HepG2 (cell line): Measurements from ENCODE around the gene PIGZ. TPM values are rescaled to one million over a fixed set of nuclear protein-coding genes. Genes with fewer than 3 reads are reported as not detected.

Experiments used
- ATAC-seq: fragments of 200-7000 bp; cut with Tn5 transposase; 3 replicates; pipeline ENCODE4 v1.9.1; 2020; ENCODE audit warnings: mild to moderate bottlenecking, moderate library complexity
- BruUV-seq: library from RNA; stranded (reverse); fragments of 400-500 nt; replicated peaks from 2 replicates; lab custom pipeline; 2021; lab: Mats Ljungman, UMichigan
- CTCF ChIA-PET: fragments of 300-600 bp; formaldehyde crosslinking; extraction: SDS; loops from one replicate; lab custom pipeline; 2021; ENCODE audit warnings: low total read pairs, inconsistent platforms, low intra/inter-chr PET ratio; lab: Yijun Ruan, JAX
- POLR2A ChIA-PET: fragments of 350-600 bp; sonication (Branson Sonifier 250); formaldehyde crosslinking; loops from one replicate; lab custom pipeline; 2020; ENCODE audit warnings: antibody characterized with exemption, inconsistent platforms; lab: Yijun Ruan, JAX
- DNase-seq: peaks from one replicate; pipeline ENCODE4 v3.0.0-alpha.2; 2015; ENCODE audit warnings: low spot score
- FAIRE-seq: peaks from 3 replicates; lab custom pipeline; 2011; peaks lifted over from hg19 to GRCh38; lab: Jason Lieb, UNC
- H2AFZ ChIP-seq: one replicate; pipeline ENCODE4 v1.6.1; 2011; ENCODE audit warnings: low read length, inconsistent platforms
- H3K27ac ChIP-seq: fragments of 300-600 bp; 3 replicates; pipeline ENCODE4 v1.8.0; 2011; ENCODE audit warnings: mixed run types, mild to moderate bottlenecking, mixed read lengths, low read length, inconsistent platforms; ENCODE audit not compliant: insufficient read depth; ENCODE audit errors: extremely low read length
- H3K27me3 ChIP-seq, 2 experiments: fragments of 200-600 bp in 1 of 2; 2 replicates in 1 of 2; 3 replicates in 1 of 2; pipeline versions ENCODE4 v1.6.0 to v1.8.0; 2011; ENCODE audit warnings: low read length in 2 of 2, mild to moderate bottlenecking in 2 of 2, moderate library complexity in 2 of 2, inconsistent platforms in 1 of 2; ENCODE audit not compliant: insufficient read depth in 2 of 2, control insufficient read depth in 1 of 2
- H3K36me3 ChIP-seq, 2 experiments: fragments of 200-600 bp in 1 of 2; replicated peaks in 1 of 2; 2 replicates in 1 of 2; 3 replicates in 1 of 2; pipeline versions ENCODE4 v1.5.1 to v1.8.0; 2011; ENCODE audit warnings: low read length in 2 of 2, inconsistent platforms in 1 of 2; ENCODE audit not compliant: insufficient read depth in 2 of 2, control insufficient read depth in 1 of 2
- H3K4me1 ChIP-seq: 2 replicates; pipeline ENCODE4 v1.5.1; 2012; ENCODE audit warnings: low read length, inconsistent platforms; ENCODE audit not compliant: insufficient read depth
- H3K4me2 ChIP-seq: 2 replicates; pipeline ENCODE4 v1.6.0; 2011; ENCODE audit warnings: low read depth, low read length, inconsistent platforms
- H3K4me3 ChIP-seq, 3 experiments: fragments of 200-600 bp in 1 of 3; sonication (generic), shearing (Covaris generic) in 1 of 3; replicated peaks in 1 of 3; 2 replicates each; pipeline ENCODE4 v1.5.1; 2011 to 2016; ENCODE audit warnings: low read length in 3 of 3, inconsistent platforms in 2 of 3, low read depth in 2 of 3, mild to moderate bottlenecking in 2 of 3, control low read depth in 1 of 3, mixed read lengths in 1 of 3; ENCODE audit not compliant: insufficient read depth in 1 of 3
- H3K79me2 ChIP-seq: one replicate; pipeline ENCODE4 v1.6.1; 2011; ENCODE audit warnings: low read length, inconsistent platforms; ENCODE audit not compliant: insufficient read depth
- H3K9ac ChIP-seq: 2 replicates; pipeline ENCODE4 v1.6.0; 2011; ENCODE audit warnings: mild to moderate bottlenecking, low read depth, low read length, inconsistent platforms; ENCODE audit not compliant: insufficient read depth
- H3K9me3 ChIP-seq: 2 replicates; pipeline ENCODE4 v1.5.1; 2012; ENCODE audit warnings: mild to moderate bottlenecking, low read length
- H4K20me1 ChIP-seq: 2 replicates; pipeline ENCODE4 v1.6.0; 2011; ENCODE audit warnings: inconsistent platforms, mild to moderate bottlenecking, low read length, moderate library complexity; ENCODE audit not compliant: insufficient read depth
- FOSL2 ChIP-seq: sonication (generic); formaldehyde crosslinking; IDR thresholded peaks from 2 replicates; pipeline ENCODE4 v1.4.0; 2020; ENCODE audit warnings: missing genetic modification reagents
- HOXA3 ChIP-seq: sonication (generic); formaldehyde crosslinking; IDR thresholded peaks from 2 replicates; pipeline ENCODE4 v1.5.0; 2020; ENCODE audit warnings: missing genetic modification reagents
- SRY ChIP-seq: sonication (generic); formaldehyde crosslinking; IDR thresholded peaks from 2 replicates; pipeline ENCODE4 v1.8.0; 2022; ENCODE audit warnings: mild to moderate bottlenecking, missing genetic modification reagents
- ZNF318 ChIP-seq: sonication (generic); formaldehyde crosslinking; IDR thresholded peaks from 2 replicates; pipeline ENCODE4 v1.4.0; 2020; ENCODE audit warnings: mild to moderate bottlenecking, missing genetic modification reagents
- ZNF687 ChIP-seq: sonication (generic); formaldehyde crosslinking; IDR thresholded peaks from 2 replicates; pipeline ENCODE4 v1.5.1; 2020; ENCODE audit warnings: mild to moderate bottlenecking, missing genetic modification reagents, moderate library complexity
- WGBS: methylation state at CpG from one replicate; pipeline ENCODE4 v1.1.6; 2017; ENCODE audit warnings: low lambda C conversion rate; 5-methylcytosine and 5-hydroxymethylcytosine counted together
- in situ Hi-C: cut with HindIII; loops from 2 replicates; pipeline ENCODE4 v1.10.0; 2017; ENCODE audit warnings: low pct_unique_long_range_greater_than_20kb; ENCODE audit not compliant: extremely low pct_ligation_motif_present
- intact Hi-C: fragments of 100-400 bp; cut with micrococcal nuclease; formaldehyde crosslinking; loops from one replicate; pipeline ENCODE4 v1.10.0; 2022; ENCODE audit not compliant: unreplicated experiment
- polyA plus RNA-seq, 8 experiments: library from polyadenylated mRNA; depleted of rRNA in 3 of 8; stranded (reverse) in 7 of 8; unstranded in 1 of 8; fragments of >200 nt; fragmentation: Illumina TruSeq in 4 of 8; extraction: Trizol in 4 of 8; gene quantifications; 2 replicates each; pipeline versions ENCODE4 v1.2.1 to v1.2.3, GENCODE V29; 2011 to 2016; ENCODE audit warnings: low read depth in 4 of 8, missing spikeins in 1 of 8, mixed read lengths in 1 of 8; ENCODE audit not compliant: insufficient read depth in 1 of 8
- total RNA-seq, 5 experiments: library from RNA; depleted of rRNA; stranded (reverse); fragments of >200 nt; fragmentation: Illumina TruSeq; extraction: Trizol; gene quantifications; 2 replicates each; pipeline ENCODE4 v1.2.3, GENCODE V29; 2016; ENCODE audit warnings: low read depth in 1 of 5

The PIGZ gene
- total and polyA plus RNA-seq, 2 of the 13 experiments (the other 11 are each of a cell fraction or from before 2014, with no cell fraction given), result 4.7 to 60.5 TPM

GRCh38 chr3:197007296-197007940, 38.8 kb upstream of the PIGZ start:
- Histone ChIP-seq H2AFZ (no peak overlapping the region), H3K36me3 (no peaks in the 10 kb centered on the region), H3K9me3 (no peaks in the 10 kb centered on the region), H3K4me3 (no peak overlapping the region), H3K4me2 (no peak overlapping the region), H3K27me3 (no peaks in the 10 kb centered on the region), H3K4me1 (peaks cover 19% of the 10 kb centered on the region), H3K79me2 (no peaks in the 10 kb centered on the region), H4K20me1 (no peaks in the 10 kb centered on the region), H3K27ac (no peak overlapping the region), H3K9ac (no peak overlapping the region)
- no peak for ATAC-seq
- no TSS peak for BruUV-seq
- FAIRE-seq, result no peak
- 70% methylated on average over 9 of the region's 12 CpGs for WGBS
- in situ Hi-C loops, result no loop called here
- no peak for DNase-seq
- ChIA-PET CTCF (no interaction called here), POLR2A (no interaction called here)
- TF ChIP-seq HOXA3 (no peak), FOSL2 (0 out of 2 replicates have a peak, but pooled peaks have one; percentile 13), SRY (no peak), ZNF318 (CRISPR knock-in tag) (no peak), ZNF687 (CRISPR knock-in tag) (no peak)
- intact Hi-C loops, result no loop called here
